ENCODE data around the gene FZD8.

Gene FZD8

DNA sequence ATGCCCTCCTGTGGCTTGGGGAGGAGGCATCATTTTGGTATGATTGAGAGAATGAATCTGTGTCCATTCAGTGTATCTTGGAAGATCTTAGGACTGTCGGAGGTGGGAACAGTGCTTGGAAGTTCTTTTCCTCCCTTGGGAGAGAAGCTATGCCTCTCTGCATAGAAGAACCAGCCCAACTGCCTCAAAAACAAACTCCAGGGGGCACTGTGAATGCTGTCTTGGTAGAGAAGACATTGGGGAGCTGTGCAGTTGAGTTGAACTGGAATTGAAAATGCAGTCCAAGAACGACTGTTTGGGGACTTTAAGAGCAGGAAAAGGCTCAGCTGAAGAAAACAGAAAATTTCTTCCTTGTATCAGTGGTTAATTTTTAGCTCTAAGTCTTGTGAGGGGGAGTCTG lies 41.9 kb downstream of the FZD8 start:
- no peak for DNase-seq (ENCODE audit: extremely low read depth, low read depth)
- TF ChIP-seq, protein P1, sequence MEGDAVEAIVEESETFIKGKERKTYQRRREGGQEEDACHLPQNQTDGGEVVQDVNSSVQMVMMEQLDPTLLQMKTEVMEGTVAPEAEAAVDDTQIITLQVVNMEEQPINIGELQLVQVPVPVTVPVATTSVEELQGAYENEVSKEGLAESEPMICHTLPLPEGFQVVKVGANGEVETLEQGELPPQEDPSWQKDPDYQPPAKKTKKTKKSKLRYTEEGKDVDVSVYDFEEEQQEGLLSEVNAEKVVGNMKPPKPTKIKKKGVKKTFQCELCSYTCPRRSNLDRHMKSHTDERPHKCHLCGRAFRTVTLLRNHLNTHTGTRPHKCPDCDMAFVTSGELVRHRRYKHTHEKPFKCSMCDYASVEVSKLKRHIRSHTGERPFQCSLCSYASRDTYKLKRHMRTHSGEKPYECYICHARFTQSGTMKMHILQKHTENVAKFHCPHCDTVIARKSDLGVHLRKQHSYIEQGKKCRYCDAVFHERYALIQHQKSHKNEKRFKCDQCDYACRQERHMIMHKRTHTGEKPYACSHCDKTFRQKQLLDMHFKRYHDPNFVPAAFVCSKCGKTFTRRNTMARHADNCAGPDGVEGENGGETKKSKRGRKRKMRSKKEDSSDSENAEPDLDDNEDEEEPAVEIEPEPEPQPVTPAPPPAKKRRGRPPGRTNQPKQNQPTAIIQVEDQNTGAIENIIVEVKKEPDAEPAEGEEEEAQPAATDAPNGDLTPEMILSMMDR (IDR thresholded peaks at IDR 0.05; ENCODE audit: low read depth, low read length): peak; percentile 8

DNA sequence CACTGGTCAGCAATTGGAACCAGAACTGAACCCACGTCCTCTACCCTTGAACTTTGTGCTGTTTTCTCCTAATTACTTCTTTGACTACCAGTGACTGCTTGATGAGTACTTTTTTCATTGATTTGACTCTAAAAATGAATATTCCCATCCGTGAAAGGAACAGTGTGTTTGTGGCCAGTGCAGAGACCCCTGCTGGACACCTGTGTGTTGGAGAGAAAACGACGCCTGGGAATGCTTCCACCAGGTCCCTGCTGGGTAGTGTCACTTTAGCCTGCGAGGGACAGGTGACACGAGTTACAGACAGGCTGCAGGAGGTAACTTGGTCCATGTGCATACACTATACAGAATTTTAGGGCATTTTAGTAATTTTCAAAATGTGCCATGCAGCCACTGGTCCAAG lies 43.7 kb downstream of the FZD8 start:
- DNase-seq (ENCODE audit: extremely low read depth, low read depth): no peak
- TF ChIP-seq, protein P1 (IDR thresholded peaks at IDR 0.05; ENCODE audit: low read depth, low read length): peak; percentile 41

DNA sequence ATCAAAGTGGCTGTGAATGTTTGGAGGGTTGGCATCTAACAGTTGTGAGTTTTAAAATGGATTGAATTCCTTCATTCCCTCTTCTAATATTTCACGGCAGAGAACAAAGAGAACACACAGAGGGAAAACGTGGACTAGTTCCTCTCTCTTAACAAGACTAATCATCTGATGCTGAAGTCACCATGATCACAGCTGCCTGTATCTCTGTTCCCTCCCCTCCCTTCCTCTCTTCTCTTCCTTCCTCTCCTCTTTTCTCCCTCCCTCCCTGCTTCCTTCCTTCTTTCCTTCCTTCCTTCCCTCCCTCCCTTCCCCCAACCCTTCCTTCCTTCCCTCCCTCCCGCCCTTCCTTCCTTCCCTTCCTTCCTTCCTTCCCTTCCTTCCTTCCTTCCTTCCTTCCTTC lies 47.0 kb downstream of the FZD8 start:
- TF ChIP-seq, protein P1 (IDR thresholded peaks at IDR 0.05; ENCODE audit: low read depth, low read length): no peak
- DNase-seq (ENCODE audit: extremely low read depth, low read depth): no peak

DNA sequence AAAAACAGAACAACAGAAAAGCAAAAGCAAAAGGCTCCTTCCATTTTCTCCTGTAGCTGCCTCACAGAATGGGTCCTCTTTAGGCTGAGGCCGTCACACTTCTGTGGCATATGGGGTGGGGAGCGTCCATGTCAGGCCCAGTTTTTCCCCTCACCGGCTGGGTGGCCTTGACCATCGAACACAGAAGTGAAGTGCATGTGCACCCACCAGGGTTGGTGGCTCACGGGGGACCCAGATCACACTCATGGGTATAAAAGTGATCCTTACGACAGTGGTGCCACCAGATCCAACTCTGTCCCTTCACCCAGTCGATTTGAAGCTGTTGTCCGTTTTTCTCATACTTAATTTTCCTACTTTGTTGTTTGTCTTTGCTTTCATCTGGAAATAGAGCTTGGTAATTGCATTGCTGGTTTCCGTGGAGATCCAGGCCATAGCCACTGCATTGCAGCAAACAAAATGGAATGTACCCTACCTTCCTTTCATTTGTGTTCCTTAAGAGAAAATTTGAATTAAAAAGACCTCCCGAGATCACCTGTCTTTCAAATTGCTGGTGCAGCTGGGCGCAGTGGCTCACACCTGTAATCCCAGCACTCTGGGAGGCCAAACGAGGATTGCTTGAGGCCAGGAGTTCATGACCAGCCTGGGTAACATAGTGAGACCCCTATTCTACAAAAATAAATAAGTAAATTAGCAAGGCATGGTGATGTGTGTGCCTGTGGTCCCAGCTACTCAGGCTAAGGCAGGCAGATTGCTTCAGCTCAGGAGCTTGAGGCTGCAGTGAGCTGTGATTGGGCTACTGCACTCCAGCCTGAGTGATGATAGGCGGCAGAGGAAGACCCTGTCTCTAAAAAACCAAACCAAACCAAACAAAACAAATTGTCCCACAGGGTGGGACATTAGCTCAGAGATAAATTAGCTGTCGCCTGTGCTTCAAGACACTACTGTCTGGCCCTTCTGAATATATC lies 47.7 kb downstream of the FZD8 start:
- TF ChIP-seq, protein P1 (IDR thresholded peaks at IDR 0.05; ENCODE audit: low read depth, low read length): no peak
- DNase-seq (ENCODE audit: extremely low read depth, low read depth): no peak

DNA sequence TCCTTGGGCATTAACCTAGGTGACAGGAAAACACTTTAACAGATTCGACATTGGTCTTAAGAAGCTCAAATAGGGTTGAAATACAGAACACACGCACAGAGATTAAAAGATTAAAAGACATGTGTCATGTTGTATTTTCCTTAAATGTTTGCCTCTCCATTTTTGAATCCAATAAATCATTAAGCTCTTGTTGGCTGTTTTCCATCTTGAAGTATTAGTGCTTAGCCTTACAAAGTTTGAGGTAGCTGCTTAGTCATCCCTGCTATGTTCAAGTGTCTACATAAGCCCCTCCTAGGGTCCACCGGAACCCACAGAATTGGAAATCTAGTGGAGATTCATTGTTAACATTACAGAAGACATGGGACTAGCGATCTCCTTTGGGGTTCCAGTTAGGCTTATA lies 49.7 kb downstream of the FZD8 start:
- TF ChIP-seq, protein P1 (IDR thresholded peaks at IDR 0.05; ENCODE audit: low read depth, low read length): no peak
- DNase-seq (ENCODE audit: extremely low read depth, low read depth): no peak

DNA sequence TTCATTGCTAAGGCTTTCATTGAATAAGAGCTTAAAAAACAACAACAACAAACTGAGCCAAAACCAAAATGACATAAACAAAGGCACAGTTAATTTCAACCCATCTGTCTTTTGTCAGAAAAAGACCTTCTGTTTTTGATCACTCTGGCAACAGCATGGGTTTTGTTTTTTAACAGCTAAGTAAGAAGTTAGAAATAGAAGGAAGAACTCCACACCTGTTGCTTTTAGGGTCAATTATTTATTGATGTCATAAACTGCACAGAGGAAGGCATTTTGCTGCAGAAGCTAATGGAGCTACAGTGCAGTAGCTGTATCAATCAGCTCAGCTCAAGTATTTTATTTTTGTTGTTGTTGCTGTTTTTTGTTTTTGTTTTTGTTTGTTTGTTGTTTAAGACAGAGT lies 53.3 kb downstream of the FZD8 start:
- no peak for DNase-seq (ENCODE audit: extremely low read depth, low read depth)
- TF ChIP-seq, protein P1 (IDR thresholded peaks at IDR 0.05; ENCODE audit: low read depth, low read length): no peak

Measured in AG09319 (cell line).